NCI-H2029 (cell line): Measurements from ENCODE around the gene KLHL33.
"Not testable (repeated sequence)": the region's sequence is repeated elsewhere in the genome, so short reads cannot be mapped to it uniquely, and the experiment has no call there.

Source experiments
- DNase-seq: peaks from one replicate; lab custom pipeline; 2025; lab: John Stamatoyannopoulos, UW

The KLHL33 gene

DNA sequence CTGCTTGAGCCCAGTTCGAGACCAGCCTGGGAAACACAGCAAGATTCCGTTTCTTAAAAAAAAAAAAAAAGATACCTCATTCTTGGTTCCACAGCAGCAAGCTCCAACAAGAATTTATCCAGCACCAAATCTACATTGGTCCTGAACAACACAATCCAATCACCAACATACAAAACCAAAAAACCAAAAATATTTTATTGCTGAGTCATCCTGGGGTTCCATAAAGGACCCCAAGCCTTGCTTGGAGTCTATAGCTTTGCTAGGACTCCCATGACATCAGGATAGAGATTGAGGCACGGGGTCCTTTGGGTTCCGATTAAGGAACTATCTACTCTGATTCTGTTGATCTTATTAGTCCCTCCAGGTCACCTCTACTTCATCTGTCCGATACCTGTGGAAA, 10.9 kb upstream of the KLHL33 start:
- no peak for DNase-seq

GRCh38 chr14:20443650-20444049, 7.7 kb upstream of the KLHL33 start:
- not testable (repeated sequence) for DNase-seq

DNA sequence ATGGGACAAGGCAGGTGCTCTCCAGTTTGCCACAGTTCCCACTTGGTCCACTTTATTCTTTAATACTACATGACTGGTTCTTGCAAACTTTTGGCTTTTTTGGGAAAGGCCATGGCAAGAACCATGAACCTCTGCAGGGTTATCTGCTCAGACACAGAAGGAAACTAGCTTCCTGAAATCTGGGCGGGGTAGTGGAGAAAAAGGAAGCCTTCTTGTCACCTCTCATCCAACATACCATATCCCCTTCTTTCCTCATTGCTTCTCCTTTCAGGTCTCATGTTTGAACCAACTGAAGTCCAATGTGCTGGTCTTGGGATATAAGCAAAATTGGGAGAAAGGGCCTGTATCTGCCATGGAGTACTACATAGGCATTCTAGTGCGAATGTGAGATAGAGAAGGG, 5.5 kb upstream of the KLHL33 start:
- DNase-seq, result no peak

- DNase-seq, result no peak
These were observed 4.9 kb upstream of the KLHL33 start for GRCh38 chr14:20440882-20441281.

- DNase-seq, result no peak
These were observed 4.5 kb upstream of the KLHL33 start for GRCh38 chr14:20440465-20440864.

GRCh38 chr14:20438664-20439063, 2.7 kb upstream of the KLHL33 start:
- no peak for DNase-seq

DNA sequence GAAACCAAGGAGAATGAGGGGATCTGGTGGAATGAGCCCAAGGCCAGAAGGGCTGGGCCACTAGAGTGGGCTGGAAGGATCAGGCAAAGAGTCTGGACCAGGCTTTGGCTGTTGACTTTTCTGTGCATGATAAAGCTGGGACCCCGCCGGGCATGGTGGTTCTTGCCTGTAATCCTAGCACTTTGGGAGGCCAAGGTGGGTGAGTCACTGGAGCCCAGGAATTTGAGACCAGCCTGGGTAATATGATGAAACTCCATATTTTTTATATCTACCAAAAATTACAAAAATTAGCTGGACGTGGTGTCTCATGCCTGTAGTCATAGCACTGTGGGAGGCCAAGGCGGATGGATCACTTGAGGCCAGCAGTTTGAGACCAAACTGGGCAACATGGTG, 393 bp upstream of the KLHL33 start:
- DNase-seq, result no peak

GRCh38 chr14:20434701-20435581, 1.0 kb downstream of the KLHL33 start:
- DNase-seq, result no peak

DNA sequence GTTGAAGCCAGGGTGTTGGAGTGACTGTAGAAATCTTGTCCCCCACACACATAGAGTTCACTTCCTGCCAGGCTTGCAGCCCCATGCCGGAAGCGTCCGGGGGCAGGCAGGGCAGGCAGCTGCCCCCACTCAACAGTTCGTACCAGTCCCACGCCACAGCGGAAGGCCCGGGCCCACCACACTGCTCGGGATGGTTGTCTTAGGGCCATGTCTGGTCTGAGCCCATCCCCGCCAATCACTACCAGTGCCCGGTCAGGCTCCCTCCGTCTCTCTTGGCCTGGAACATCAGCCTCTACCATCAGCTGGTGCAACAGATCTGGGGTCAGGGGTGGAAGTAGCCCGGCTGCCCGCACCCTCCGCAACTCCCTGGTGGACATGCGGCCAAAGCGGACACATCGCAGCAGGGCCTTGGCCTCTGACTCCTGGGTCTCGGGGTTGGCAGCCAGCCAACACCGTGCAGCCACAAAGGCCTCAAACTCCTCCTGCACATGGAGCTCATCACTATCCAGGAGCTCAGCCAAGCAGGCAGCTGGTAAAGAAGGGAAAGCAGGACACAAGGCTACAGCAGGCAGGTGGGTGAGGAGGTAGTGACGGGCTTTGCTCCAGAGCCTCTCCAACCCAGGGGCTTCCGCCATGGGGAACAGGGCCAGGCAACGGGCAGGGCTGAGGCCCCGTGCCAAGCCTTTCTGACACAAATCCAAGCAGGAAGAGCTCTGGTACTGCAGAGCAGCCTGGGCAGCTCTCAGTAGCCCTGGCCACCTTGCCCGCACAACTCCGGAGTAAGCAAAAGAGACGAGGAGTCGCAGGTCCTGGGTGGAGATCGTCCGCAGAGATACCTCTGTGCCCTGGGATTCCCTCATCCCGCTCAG, 5.9 kb downstream of the KLHL33 start:
- DNase-seq, result peak; percentile 90

- DNase-seq, result no peak
These were observed 7.2 kb downstream of the KLHL33 start for GRCh38 chr14:20428802-20429201.

DNA sequence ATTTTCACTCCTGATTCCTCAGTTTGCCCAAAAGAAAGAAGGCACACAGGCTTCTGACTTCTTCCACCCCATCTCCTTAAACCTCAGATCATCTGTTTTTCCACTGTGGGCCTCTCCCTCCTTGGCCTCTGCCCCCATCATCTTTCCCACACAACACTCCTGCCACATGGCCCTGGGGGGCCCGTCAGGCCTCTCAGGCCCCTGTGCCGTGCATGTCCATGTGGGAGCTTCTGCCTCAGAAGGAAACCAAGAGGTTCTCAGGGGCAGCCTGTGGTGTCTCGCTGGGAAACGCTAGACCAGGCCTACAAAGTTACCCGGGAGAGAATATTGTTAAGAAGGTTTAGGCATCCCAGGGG, 8.0 kb downstream of the KLHL33 start:
- DNase-seq, result no peak

DNA sequence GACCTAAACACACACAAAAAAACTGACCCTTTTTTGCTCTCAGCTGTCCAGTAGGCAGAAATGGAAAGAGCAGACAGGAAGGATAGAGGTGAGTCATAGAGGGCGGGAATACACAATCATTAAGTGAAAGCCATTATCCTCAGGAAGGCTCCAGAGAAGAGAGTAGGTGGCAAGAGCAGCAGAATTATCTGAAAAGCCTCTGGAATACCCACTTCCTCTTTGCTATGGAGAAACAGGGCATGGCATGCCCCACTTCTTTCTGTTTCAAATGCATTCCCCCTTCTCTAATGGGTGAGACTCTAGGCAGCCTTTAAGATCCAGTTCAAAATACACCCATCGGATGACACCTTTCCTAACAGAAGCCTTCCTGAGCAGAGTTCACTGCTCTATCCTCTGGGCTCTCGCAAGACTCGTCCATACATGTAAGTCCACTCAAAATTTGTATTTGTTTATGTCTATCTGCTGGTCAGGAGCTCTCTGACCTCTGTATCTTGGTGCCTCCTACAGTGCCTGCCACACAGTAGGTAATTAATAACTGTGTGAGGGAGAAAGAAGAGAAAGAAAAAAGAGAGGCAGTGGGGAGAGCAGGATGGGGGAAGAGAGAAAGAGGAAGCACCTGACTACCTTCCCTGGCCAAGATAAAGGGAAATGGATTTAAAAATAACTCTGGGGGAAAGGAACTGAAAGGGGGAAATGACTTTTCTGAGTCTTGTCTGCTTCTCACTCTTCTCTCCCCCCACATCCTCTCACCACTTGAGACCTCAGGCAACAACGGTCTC, 8.5 kb downstream of the KLHL33 start:
- peak; percentile 22 for DNase-seq

DNA sequence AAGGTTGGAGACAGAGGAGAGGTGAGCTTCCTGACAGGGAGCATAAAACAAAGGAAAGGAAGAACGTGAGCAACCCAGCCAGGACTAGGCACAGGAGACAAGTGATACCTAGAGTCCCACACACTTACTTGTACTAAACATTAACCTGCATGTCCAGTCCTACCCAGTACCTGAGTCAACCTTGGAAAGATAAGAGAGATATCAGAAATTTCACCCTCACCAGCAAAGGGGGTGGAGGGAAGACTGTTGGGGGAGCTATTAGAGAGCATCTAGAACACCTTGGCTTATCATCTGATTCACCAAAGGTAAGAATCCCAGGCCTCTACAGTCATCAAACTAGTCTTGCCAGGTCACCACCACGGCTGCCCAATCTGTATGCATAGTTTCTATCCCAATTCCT, 11.1 kb downstream of the KLHL33 start:
- DNase-seq, result no peak

GRCh38 chr14:20422886-20423285, 13.1 kb downstream of the KLHL33 start:
- DNase-seq, result no peak

DNA sequence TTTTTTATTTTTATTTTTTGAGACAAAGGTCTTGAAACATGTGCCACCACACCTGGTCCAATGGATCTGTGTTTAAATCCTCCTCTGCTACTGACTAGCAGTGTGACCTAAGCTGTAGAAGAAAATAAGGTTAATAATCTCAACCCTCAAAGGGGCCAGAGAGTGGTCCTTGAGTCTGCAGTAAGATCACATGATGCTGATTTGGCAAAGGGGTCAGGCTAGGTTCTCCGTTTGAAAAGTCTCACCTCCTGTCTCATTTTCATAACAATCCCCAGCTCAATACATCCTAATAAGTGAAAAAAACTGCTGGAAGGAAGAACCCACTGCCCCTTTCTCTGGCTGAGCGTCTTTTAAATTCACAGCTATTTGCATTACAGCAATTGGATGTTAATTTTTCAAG, 14.7 kb downstream of the KLHL33 start:
- DNase-seq, result no peak

DNA sequence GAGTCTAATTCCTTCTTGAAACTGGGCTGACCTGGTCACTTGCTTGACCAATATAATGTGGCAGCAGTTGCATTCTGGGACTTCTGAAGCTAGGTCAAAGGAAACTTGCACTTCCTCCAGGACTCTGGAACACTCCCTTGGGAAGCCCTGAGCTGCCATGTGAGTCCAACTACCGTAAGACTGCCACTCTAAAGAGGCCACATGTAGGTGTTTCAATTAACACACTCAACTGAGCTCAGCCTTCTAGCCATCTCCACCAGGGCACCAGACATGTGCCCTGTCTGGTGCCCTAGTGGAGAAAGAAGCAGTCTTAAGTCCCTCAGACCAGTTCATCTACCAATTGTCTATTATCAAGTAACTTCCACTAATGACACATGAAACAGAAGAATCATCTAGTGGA, 16.5 kb downstream of the KLHL33 start:
- DNase-seq, result no peak

GRCh38 chr14:20418501-20418909, 17.5 kb downstream of the KLHL33 start:
- DNase-seq, result no peak

DNA sequence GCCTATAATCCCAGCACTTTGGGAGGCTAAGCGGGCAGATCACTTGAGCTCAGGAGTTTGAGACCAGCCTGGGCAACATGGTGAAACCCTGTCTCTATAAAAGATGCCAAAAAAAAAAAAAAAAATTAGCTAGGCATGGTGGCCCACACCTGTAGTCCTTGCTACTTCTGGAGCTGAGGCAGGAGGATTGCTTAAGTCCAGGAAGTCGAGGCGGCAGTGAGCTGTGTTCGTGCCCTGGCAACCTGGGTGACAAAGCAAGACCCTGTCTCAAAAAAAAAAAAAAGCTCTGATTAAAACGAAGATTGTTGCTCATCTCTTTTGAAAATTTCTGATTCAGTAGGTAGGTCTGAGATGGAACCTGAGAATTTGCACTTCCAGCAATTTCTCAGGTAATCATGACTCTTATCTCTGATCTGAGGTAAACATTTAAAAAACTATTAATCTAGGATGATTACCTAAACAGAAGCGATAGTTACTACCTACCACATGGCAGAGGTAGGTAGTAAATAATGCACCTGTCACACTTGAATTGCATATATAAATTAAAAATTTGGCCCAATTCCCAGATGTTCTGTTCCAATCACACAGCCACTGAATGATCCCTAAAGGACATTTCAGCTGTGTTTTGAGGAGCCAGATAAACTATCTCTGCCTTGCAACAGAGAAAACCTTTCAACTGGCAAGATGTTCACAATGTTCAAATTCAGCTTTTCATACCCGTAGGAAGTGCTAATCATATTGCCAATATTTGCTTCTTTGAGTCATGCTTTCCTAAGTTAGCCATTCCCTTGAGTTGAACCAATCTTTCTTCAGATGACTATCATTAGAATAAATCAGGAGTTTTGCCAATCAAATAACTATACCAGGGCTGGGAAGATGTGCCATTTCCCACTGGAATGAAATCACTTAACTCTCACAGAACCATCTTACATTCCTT, 18.4 kb downstream of the KLHL33 start:
- DNase-seq, result peak; percentile 11

DNA sequence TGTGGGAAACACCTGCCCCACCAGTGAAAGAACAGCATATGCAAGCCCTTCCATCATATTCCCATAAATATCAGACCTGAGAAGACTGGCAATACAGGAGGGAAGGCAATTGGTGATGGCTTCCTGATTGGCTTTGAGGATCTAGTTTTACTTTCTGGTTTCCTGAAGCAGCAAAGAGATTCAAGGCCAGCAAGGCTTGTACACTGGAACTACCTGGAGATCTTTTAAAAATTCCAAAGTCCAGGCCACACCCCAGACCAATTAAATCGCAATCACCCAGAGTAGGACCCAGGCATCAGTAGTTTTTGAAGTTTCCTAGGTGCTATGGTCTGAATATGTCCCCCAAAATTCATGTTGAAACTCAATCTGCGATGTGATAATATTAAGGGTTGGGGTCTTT, 19.7 kb downstream of the KLHL33 start:
- no peak for DNase-seq

GRCh38 chr14:20415782-20416206, 20.2 kb downstream of the KLHL33 start:
- DNase-seq, result peak; percentile 37

DNA sequence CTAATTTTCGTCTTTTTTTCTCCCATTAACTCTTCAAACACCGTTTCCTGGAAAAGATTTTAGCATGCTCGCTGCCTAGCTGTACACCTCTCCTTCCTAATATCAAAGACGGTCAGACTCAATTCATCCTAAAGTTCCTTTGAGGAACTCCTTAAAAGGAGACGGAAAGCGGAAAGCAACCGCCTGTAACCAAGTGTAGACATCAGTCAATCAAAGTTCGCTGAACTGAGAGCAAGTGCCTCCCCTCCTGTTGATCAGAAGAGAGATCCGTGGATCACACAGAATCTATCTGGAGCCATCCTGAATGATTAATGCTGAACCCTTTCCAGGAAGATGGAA, 22.3 kb downstream of the KLHL33 start:
- no peak for DNase-seq
